Hepatocyte (in vitro differentiated cells): ENCODE results near the gene LGI4. TPM values are rescaled to one million over a fixed set of nuclear protein-coding genes. Genes with fewer than 3 reads are reported as not detected.
A peak's percentile ranks its signal among the peaks of the same experiment; 100 is the strongest.

Experiments used
- DNase-seq: peaks from one replicate; pipeline ENCODE4 v3.0.0-alpha.2; 2016; ENCODE audit warnings: low spot score
- H2AFZ ChIP-seq: fragments of 200-600 bp; sonication (generic); 2 replicates; pipeline ENCODE4 v1.6.0; 2016; ENCODE audit warnings: antibody characterized with exemption, mild to moderate bottlenecking
- H3K27ac ChIP-seq: fragments of 200-600 bp; sonication (generic); 2 replicates; pipeline ENCODE4 v1.5.1; 2016; ENCODE audit warnings: mild to moderate bottlenecking
- H3K27me3 ChIP-seq: fragments of 200-600 bp; sonication (generic); 2 replicates; pipeline ENCODE4 v1.6.1; 2016
- H3K36me3 ChIP-seq: fragments of 200-600 bp; sonication (generic); replicated peaks from 2 replicates; pipeline ENCODE4 v1.5.1; 2016; ENCODE audit warnings: low read depth; ENCODE audit not compliant: insufficient read depth
- H3K4me1 ChIP-seq: fragments of 200-600 bp; sonication (generic); 2 replicates; pipeline ENCODE4 v1.5.1; 2016; ENCODE audit warnings: mild to moderate bottlenecking, moderate library complexity; ENCODE audit not compliant: insufficient read depth
- H3K4me2 ChIP-seq: fragments of 200-600 bp; sonication (generic); 2 replicates; pipeline ENCODE4 v1.6.0; 2016
- H3K4me3 ChIP-seq: fragments of 200-600 bp; sonication (generic); 2 replicates; pipeline ENCODE4 v1.5.1; 2016; ENCODE audit warnings: mild to moderate bottlenecking
- H3K79me2 ChIP-seq: fragments of 200-600 bp; sonication (generic); 2 replicates; pipeline ENCODE4 v1.6.0; 2017; ENCODE audit warnings: mild to moderate bottlenecking
- H3K9me2 ChIP-seq: fragments of 200-600 bp; sonication (generic); replicated peaks from 2 replicates; pipeline ENCODE4 v1.6.0; 2017; ENCODE audit warnings: mild to moderate bottlenecking; ENCODE audit not compliant: insufficient read depth
- H3K9me3 ChIP-seq: fragments of 200-600 bp; sonication (generic); 2 replicates; pipeline ENCODE4 v1.5.1; 2016; ENCODE audit warnings: low read depth, mild to moderate bottlenecking
- H4K20me1 ChIP-seq: fragments of 200-600 bp; sonication (generic); 2 replicates; pipeline ENCODE4 v1.6.0; 2016; ENCODE audit warnings: mild to moderate bottlenecking; ENCODE audit not compliant: insufficient read depth, poor library complexity, severe bottlenecking
- CTCF ChIP-seq: fragments of 200-600 bp; sonication (generic); IDR thresholded peaks from 2 replicates; pipeline ENCODE4 v1.5.1; 2016; ENCODE audit warnings: antibody characterized with exemption, mild to moderate bottlenecking; ENCODE audit not compliant: poor library complexity
- EZH2 ChIP-seq: fragments of 200-600 bp; sonication (generic); IDR thresholded peaks from 2 replicates; pipeline ENCODE4 v1.6.1; 2016; ENCODE audit warnings: antibody characterized with exemption, mild to moderate bottlenecking, borderline replicate concordance
- EZH2phosphoT487 ChIP-seq: fragments of 200-600 bp; sonication (generic); IDR thresholded peaks from one replicate; pipeline ENCODE4 v1.6.1; 2018; ENCODE audit warnings: antibody characterized with exemption, mild to moderate bottlenecking, low read depth, moderate library complexity; ENCODE audit not compliant: unreplicated experiment, severe bottlenecking
- WGBS: methylation state at CpG from one replicate; pipeline ENCODE4 v1.1.6; 2016; ENCODE audit warnings: low lambda C conversion rate; ENCODE audit errors: missing lambda C conversion rate; 5-methylcytosine and 5-hydroxymethylcytosine counted together
- polyA plus RNA-seq: library from polyadenylated mRNA; unstranded; fragments of >200 nt; fragmentation: Nextera tagmentation; extraction: Ambion mirVana; gene quantifications from 2 replicates; pipeline ENCODE4 v1.2.1, GENCODE V29; 2016
- total RNA-seq: library from RNA; depleted of rRNA; stranded (reverse); fragments of >200 nt; gene quantifications from 2 replicates; pipeline ENCODE4 v1.2.3, GENCODE V29; 2014

LGI4 gene
- total and polyA plus RNA-seq, 2 experiments from 2014 or later, result 5.2 to 6.3 TPM

- Histone ChIP-seq H3K27me3 (peaks cover 10% of the 10 kb centered on the region), H3K4me3 (no peak overlapping the region), H3K79me2 (no peaks in the 10 kb centered on the region), H4K20me1 (no peaks in the 10 kb centered on the region), H3K4me1 (no peaks in the 10 kb centered on the region), H3K27ac (no peak overlapping the region), H3K9me3 (no peaks in the 10 kb centered on the region), H2AFZ (no peak overlapping the region), H3K4me2 (no peak overlapping the region), H3K36me3 (no peaks in the 10 kb centered on the region), H3K9me2 (no peaks in the 10 kb centered on the region)
- TF ChIP-seq EZH2phosphoT487 (no peak), CTCF (no peak)
- WGBS, result 91% methylated on average over 8 of the region's 8 CpGs
- no peak for DNase-seq
These were observed 24.7 kb upstream of the LGI4 start for GRCh38 chr19:35159606-35160005.

GRCh38 chr19:35157431-35157830 is 22.6 kb upstream of the LGI4 start:
- peaks cover 11% of the 10 kb centered on the region for H3K4me1 ChIP-seq
- H2AFZ ChIP-seq, result no peak overlapping the region
- no peaks in the 10 kb centered on the region for H3K9me2 ChIP-seq
- WGBS, result 84% methylated on average over 4 of the region's 4 CpGs
- H3K36me3 ChIP-seq, result no peaks in the 10 kb centered on the region
- no peaks in the 10 kb centered on the region for H3K79me2 ChIP-seq
- no peak overlapping the region for H3K27ac ChIP-seq
- TF ChIP-seq EZH2 (no peak), EZH2phosphoT487 (no peak)
- no peaks in the 10 kb centered on the region for H3K9me3 ChIP-seq
- H4K20me1 ChIP-seq, result no peaks in the 10 kb centered on the region
- no peak overlapping the region for H3K4me2 ChIP-seq
- H3K4me3 ChIP-seq, result no peak overlapping the region
- peaks cover 21% of the 10 kb centered on the region for H3K27me3 ChIP-seq
- DNase-seq, result no peak

- no peak for TF ChIP-seq EZH2phosphoT487
- no peak for TF ChIP-seq CTCF
- no peak for TF ChIP-seq EZH2
- no peaks in the 10 kb centered on the region for H3K36me3 ChIP-seq
- H3K9me2 ChIP-seq, result no peaks in the 10 kb centered on the region
- H3K4me2 ChIP-seq, result no peak overlapping the region
- no peaks in the 10 kb centered on the region for H3K79me2 ChIP-seq
- peaks cover 13% of the 10 kb centered on the region for H3K4me1 ChIP-seq
- no peaks in the 10 kb centered on the region for H4K20me1 ChIP-seq
- H3K27ac ChIP-seq, result no peak overlapping the region
- H2AFZ ChIP-seq, result no peak overlapping the region
- no peak for DNase-seq
- no peak overlapping the region for H3K4me3 ChIP-seq
- peaks cover 24% of the 10 kb centered on the region for H3K27me3 ChIP-seq
- no peaks in the 10 kb centered on the region for H3K9me3 ChIP-seq
- WGBS, result 83% methylated on average over 7 of the region's 7 CpGs
These were observed 21.8 kb upstream of the LGI4 start for GRCh38 chr19:35156673-35157014.

GRCh38 chr19:35155981-35156672 is 21.3 kb upstream of the LGI4 start:
- no peak for TF ChIP-seq EZH2phosphoT487
- no peak for TF ChIP-seq EZH2
- no peak for TF ChIP-seq CTCF
- Histone ChIP-seq H4K20me1 (no peaks in the 10 kb centered on the region), H3K9me3 (no peaks in the 10 kb centered on the region), H3K27me3 (peaks cover 24% of the 10 kb centered on the region), H3K79me2 (no peaks in the 10 kb centered on the region), H2AFZ (no peak overlapping the region), H3K4me2 (peak overlapping the region; percentile 93), H3K27ac (no peak overlapping the region), H3K9me2 (no peaks in the 10 kb centered on the region), H3K4me3 (no peak overlapping the region), H3K36me3 (no peaks in the 10 kb centered on the region), H3K4me1 (peaks cover 13% of the 10 kb centered on the region)
- no peak for DNase-seq
- 93% methylated on average over 6 of the region's 6 CpGs for WGBS
